ENCODE results near the gene TLR3. TPM values are rescaled to one million over a fixed set of nuclear protein-coding genes. Genes with fewer than 3 reads are reported as not detected.
A peak's percentile ranks its signal among the peaks of the same experiment; 100 is the strongest.

Gene TLR3
- total RNA-seq, 2 experiments from 2014 or later, result not detected

GRCh38 chr4:186092296-186092695 lies 23.3 kb downstream of the TLR3 start:
- Mint-ChIP-seq H3K36me3 (ENCODE audit: low read depth) (no peaks in the 10 kb centered on the region), H3K9me3 (no peaks in the 10 kb centered on the region), H3K27me3 (ENCODE audit: low read depth) (peaks cover 22% of the 10 kb centered on the region), H3K4me1 (ENCODE audit: low read depth) (no peaks in the 10 kb centered on the region), H3K4me3 (no peak overlapping the region), H3K27ac (no peak overlapping the region)
- no peak for DNase-seq
- intact Hi-C loops (cut with micrococcal nuclease), result no loop called here
- CTCF ChIA-PET, result no interaction called here

GRCh38 chr4:186095406-186095805 lies 26.4 kb downstream of the TLR3 start:
- CTCF ChIA-PET, result no interaction called here
- no peak overlapping the region for H3K4me3 Mint-ChIP-seq
- H3K27ac Mint-ChIP-seq, result no peak overlapping the region
- H3K36me3 Mint-ChIP-seq (ENCODE audit: low read depth), result no peaks in the 10 kb centered on the region
- H3K9me3 Mint-ChIP-seq, result no peaks in the 10 kb centered on the region
- H3K27me3 Mint-ChIP-seq (ENCODE audit: low read depth), result peaks cover 12% of the 10 kb centered on the region
- no peaks in the 10 kb centered on the region for H3K4me1 Mint-ChIP-seq (ENCODE audit: low read depth)
- intact Hi-C loops (cut with micrococcal nuclease), result no loop called here
- DNase-seq, result no peak

- no peak overlapping the region for H3K27ac Mint-ChIP-seq
- no peaks in the 10 kb centered on the region for H3K4me1 Mint-ChIP-seq (ENCODE audit: low read depth)
- peaks cover 12% of the 10 kb centered on the region for H3K27me3 Mint-ChIP-seq (ENCODE audit: low read depth)
- H3K9me3 Mint-ChIP-seq, result no peaks in the 10 kb centered on the region
- intact Hi-C loops (cut with micrococcal nuclease), result no loop called here
- no peaks in the 10 kb centered on the region for H3K36me3 Mint-ChIP-seq (ENCODE audit: low read depth)
- DNase-seq, result no peak
- no peak overlapping the region for H3K4me3 Mint-ChIP-seq
- CTCF ChIA-PET, result no interaction called here
Observed at GRCh38 chr4:186096681-186097165, 27.8 kb downstream of the TLR3 start.

GRCh38 chr4:186097386-186097785 lies 28.4 kb downstream of the TLR3 start:
- CTCF ChIA-PET, result no interaction called here
- Mint-ChIP-seq H3K27ac (no peak overlapping the region), H3K4me3 (no peak overlapping the region), H3K9me3 (no peaks in the 10 kb centered on the region), H3K4me1 (ENCODE audit: low read depth) (no peaks in the 10 kb centered on the region), H3K36me3 (ENCODE audit: low read depth) (no peaks in the 10 kb centered on the region), H3K27me3 (ENCODE audit: low read depth) (peaks cover 13% of the 10 kb centered on the region)
- intact Hi-C loops (cut with micrococcal nuclease), result no loop called here
- DNase-seq, result no peak

GRCh38 chr4:186102931-186103330 lies 34.0 kb downstream of the TLR3 start:
- H3K4me1 Mint-ChIP-seq (ENCODE audit: low read depth), result peaks cover 7% of the 10 kb centered on the region
- intact Hi-C loops (cut with micrococcal nuclease), result no loop called here
- no peak for DNase-seq
- no peak overlapping the region for H3K4me3 Mint-ChIP-seq
- H3K9me3 Mint-ChIP-seq, result no peaks in the 10 kb centered on the region
- no peak overlapping the region for H3K27ac Mint-ChIP-seq
- H3K27me3 Mint-ChIP-seq (ENCODE audit: low read depth), result peaks cover 41% of the 10 kb centered on the region
- CTCF ChIA-PET, result no interaction called here
- no peaks in the 10 kb centered on the region for H3K36me3 Mint-ChIP-seq (ENCODE audit: low read depth)

- Mint-ChIP-seq H3K36me3 (ENCODE audit: low read depth) (no peaks in the 10 kb centered on the region), H3K4me3 (peak within 1 kb of the TSS; percentile 66), H3K4me1 (ENCODE audit: low read depth) (peaks cover 7% of the 10 kb centered on the region), H3K27ac (no peak within 1 kb of the TSS), H3K9me3 (no peaks in the 10 kb centered on the region), H3K27me3 (ENCODE audit: low read depth) (peaks cover 45% of the 10 kb centered on the region)
- intact Hi-C loops (cut with micrococcal nuclease), result loop anchor here (2.0 kb wide), 1 partner anchor 86 kb away; the partner anchor contains the start of gene CYP4V2
- CTCF ChIA-PET, result interaction anchor here (0.6 kb wide), 1 partner anchor 33 kb away, joined by 3 read pairs; no protein-coding TSS in a partner anchor
- peak; percentile 64 for DNase-seq
Observed at GRCh38 chr4:186104114-186104889, 35.3 kb downstream of the TLR3 start, which contains the start of gene FAM149A. Gene FAM149A (plus strand): TSS chr4:186104704.

GRCh38 chr4:186104890-186105646 lies 36.1 kb downstream of the TLR3 start:
- intact Hi-C loops (cut with micrococcal nuclease), result loop anchor here (2.0 to 5.0 kb wide), 2 partner anchors 37 to 86 kb away; partner anchors contain the start of gene CYP4V2
- H3K4me1 Mint-ChIP-seq (ENCODE audit: low read depth), result peaks cover 7% of the 10 kb centered on the region
- no peaks in the 10 kb centered on the region for H3K36me3 Mint-ChIP-seq (ENCODE audit: low read depth)
- H3K27me3 Mint-ChIP-seq (ENCODE audit: low read depth), result peaks cover 49% of the 10 kb centered on the region
- H3K9me3 Mint-ChIP-seq, result no peaks in the 10 kb centered on the region
- no peak overlapping the region for H3K27ac Mint-ChIP-seq
- CTCF ChIA-PET, result interaction anchor here (0.6 kb wide), 1 partner anchor 32 kb away, joined by 3 read pairs; no protein-coding TSS in a partner anchor
- peak overlapping the region; percentile 66 for H3K4me3 Mint-ChIP-seq
- no peak for DNase-seq

- H3K9me3 Mint-ChIP-seq, result no peaks in the 10 kb centered on the region
- no peak for DNase-seq
- peaks cover 49% of the 10 kb centered on the region for H3K27me3 Mint-ChIP-seq (ENCODE audit: low read depth)
- CTCF ChIA-PET, result no interaction called here
- intact Hi-C loops (cut with micrococcal nuclease), result loop anchor here (2.0 to 5.0 kb wide), 2 partner anchors 37 to 85 kb away; partner anchors contain the start of gene CYP4V2
- H3K36me3 Mint-ChIP-seq (ENCODE audit: low read depth), result no peaks in the 10 kb centered on the region
- peak overlapping the region; percentile 66 for H3K4me3 Mint-ChIP-seq
- H3K4me1 Mint-ChIP-seq (ENCODE audit: low read depth), result peaks cover 7% of the 10 kb centered on the region
- no peak overlapping the region for H3K27ac Mint-ChIP-seq
Observed at GRCh38 chr4:186105647-186106321, 36.8 kb downstream of the TLR3 start.

GRCh38 chr4:186107947-186108346 lies 39.0 kb downstream of the TLR3 start:
- Mint-ChIP-seq H3K9me3 (no peaks in the 10 kb centered on the region), H3K4me1 (ENCODE audit: low read depth) (peaks cover 7% of the 10 kb centered on the region), H3K27ac (no peak overlapping the region), H3K4me3 (no peak overlapping the region), H3K27me3 (ENCODE audit: low read depth) (peaks cover 40% of the 10 kb centered on the region), H3K36me3 (ENCODE audit: low read depth) (no peaks in the 10 kb centered on the region)
- intact Hi-C loops (cut with micrococcal nuclease), result loop anchor here (5.0 kb wide), 1 partner anchor 34 kb away; no protein-coding TSS in a partner anchor
- DNase-seq, result no peak
- CTCF ChIA-PET, result no interaction called here

GRCh38 chr4:186108391-186108790 lies 39.4 kb downstream of the TLR3 start:
- CTCF ChIA-PET, result interaction anchor here (1.2 kb wide), 1 partner anchor 30 kb away, joined by 3 read pairs; no protein-coding TSS in a partner anchor
- no peak overlapping the region for H3K27ac Mint-ChIP-seq

GRCh38 chr4:186109245-186109644 lies 40.3 kb downstream of the TLR3 start:
- Mint-ChIP-seq H3K4me1 (ENCODE audit: low read depth) (peaks cover 7% of the 10 kb centered on the region), H3K36me3 (ENCODE audit: low read depth) (no peaks in the 10 kb centered on the region), H3K27ac (no peak overlapping the region), H3K27me3 (ENCODE audit: low read depth) (peaks cover 31% of the 10 kb centered on the region), H3K4me3 (no peak overlapping the region), H3K9me3 (no peaks in the 10 kb centered on the region)
- CTCF ChIA-PET, result interaction anchor here (1.2 kb wide), 1 partner anchor 29 kb away, joined by 3 read pairs; no protein-coding TSS in a partner anchor
- intact Hi-C loops (cut with micrococcal nuclease), result loop anchor here (5.0 kb wide), 1 partner anchor 33 kb away; no protein-coding TSS in a partner anchor
- no peak for DNase-seq

More at GRCh38 chr4:186108391-186108790, 39.4 kb downstream of the TLR3 start:
- H3K36me3 Mint-ChIP-seq (ENCODE audit: low read depth), result no peaks in the 10 kb centered on the region
- H3K4me1 Mint-ChIP-seq (ENCODE audit: low read depth), result peaks cover 7% of the 10 kb centered on the region
- H3K27me3 Mint-ChIP-seq (ENCODE audit: low read depth), result peaks cover 36% of the 10 kb centered on the region
- no peak overlapping the region for H3K4me3 Mint-ChIP-seq
- H3K9me3 Mint-ChIP-seq, result no peaks in the 10 kb centered on the region
- DNase-seq, result no peak
- intact Hi-C loops (cut with micrococcal nuclease), result loop anchor here (5.0 kb wide), 1 partner anchor 34 kb away; no protein-coding TSS in a partner anchor

- intact Hi-C loops (cut with micrococcal nuclease), result no loop called here
- Mint-ChIP-seq H3K36me3 (ENCODE audit: low read depth) (no peaks in the 10 kb centered on the region), H3K27ac (no peak overlapping the region), H3K9me3 (no peaks in the 10 kb centered on the region), H3K27me3 (ENCODE audit: low read depth) (peaks cover 18% of the 10 kb centered on the region), H3K4me3 (no peak overlapping the region), H3K4me1 (ENCODE audit: low read depth) (no peaks in the 10 kb centered on the region)
- DNase-seq, result no peak
- CTCF ChIA-PET, result interaction anchor here (0.6 kb wide), 1 partner anchor 21 kb away, joined by 3 read pairs; no protein-coding TSS in a partner anchor
Observed at GRCh38 chr4:186116697-186117096, 47.7 kb downstream of the TLR3 start.
